SIG-M5 treated with dmso at 0.1 percent for 504 hours (cell line): ENCODE results near the gene ALDOA.
"Not testable (repeated sequence)": the region's sequence is repeated elsewhere in the genome, so short reads cannot be mapped to it uniquely, and the experiment has no call there.

ENCODE experiments used
- DNase-seq: peaks from one replicate; lab custom pipeline; 2025; ENCODE audit not compliant: unreplicated experiment; lab: John Stamatoyannopoulos, UW

ALDOA gene

DNA sequence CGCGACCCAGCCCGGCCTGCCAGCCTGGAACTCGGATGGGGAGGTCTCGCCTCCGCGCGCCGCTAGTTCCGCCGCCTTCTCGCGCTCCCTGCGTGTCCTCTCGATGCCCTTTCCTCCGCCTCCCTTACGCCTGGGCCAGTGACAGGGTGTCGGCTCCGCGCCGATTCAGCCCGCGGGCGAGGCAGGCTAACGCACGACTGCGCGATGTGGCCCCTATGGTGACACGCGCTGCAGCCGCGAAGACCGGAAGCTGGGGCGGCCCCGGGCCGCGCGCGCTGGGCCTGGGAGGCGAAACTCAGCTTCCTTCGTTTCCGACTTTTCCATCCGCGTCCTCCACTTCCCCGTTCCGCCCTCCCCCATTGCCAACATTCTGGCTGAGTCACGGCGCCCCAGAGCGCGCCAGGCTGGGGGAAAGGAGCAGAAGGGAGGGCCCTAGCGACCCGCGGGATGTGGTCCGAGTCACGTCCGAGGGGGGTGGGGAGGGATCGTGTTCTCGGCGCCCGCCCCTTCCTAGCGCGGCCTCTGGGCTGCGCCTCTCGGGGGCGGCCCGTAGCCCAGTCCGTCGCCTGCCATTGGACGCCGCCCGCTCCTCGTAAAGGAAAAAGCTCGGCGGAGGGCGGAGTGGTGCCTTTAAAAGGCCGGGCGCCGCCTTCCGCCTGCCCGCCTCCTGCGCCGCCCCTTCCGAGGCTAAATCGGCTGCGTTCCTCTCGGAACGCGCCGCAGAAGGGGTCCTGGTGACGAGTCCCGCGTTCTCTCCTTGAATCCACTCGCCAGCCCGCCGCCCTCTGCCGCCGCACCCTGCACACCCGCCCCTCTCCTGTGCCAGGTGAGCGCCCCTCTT lies at the start of gene ALDOA:
ALDOA (plus strand) TSS at position 659 of the 841 bp plus-strand sequence. CDS start 1,138 bp downstream, outside the sequence.
- peak; percentile 97 for DNase-seq

DNA sequence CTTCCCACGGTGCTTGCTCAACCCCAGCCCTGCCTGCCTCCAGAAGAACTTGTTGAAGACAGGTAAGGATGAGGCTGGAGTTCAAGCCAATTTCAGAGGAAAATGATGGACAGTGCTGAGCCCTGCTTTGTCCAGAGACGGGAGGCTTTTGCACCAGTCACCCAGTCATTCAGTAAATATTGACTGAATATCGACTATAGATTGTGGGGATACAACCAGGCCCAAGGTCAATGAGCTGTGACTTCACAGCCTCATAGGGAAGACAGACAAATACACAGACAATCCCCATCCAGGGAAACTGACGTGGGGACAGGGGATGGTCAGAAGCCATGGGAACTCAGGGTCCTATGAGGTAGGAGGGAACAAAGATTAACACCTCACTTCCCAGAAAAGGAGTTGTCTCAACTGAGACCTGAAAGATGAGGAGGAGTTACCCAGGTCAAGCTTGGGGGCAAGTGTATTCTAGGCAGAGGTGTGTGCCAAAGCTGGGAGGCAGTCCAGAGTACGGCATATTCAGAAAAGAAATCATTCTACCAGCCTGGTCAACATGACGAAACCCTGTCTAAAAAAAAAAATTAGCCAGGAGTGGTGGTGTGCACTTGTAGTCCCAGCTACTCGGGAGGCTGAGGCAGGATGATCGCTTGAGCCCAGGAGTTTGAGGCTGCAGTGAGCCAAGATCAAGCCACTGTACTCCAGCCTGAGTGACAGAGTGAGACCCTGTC lies 48.8 kb upstream of the ALDOA start:
- DNase-seq = no peak

DNA sequence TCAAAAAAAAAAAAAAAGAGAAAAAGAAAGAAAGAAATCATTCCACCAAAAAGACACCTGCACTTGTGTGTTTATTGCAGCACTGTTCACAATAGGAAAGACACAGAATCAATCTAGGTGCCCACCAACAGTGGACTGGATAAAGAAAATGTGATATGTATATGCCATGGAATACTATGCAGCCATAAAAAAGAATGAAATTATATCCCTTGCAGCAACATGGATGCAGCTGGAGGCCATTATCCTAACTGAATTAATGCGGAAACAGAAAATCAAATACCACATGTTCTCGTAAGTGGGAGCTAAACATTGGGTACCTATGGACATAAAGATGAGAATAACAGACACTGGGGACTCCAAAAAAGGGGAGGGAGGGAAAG lies 48.3 kb upstream of the ALDOA start:
- no peak for DNase-seq

DNA sequence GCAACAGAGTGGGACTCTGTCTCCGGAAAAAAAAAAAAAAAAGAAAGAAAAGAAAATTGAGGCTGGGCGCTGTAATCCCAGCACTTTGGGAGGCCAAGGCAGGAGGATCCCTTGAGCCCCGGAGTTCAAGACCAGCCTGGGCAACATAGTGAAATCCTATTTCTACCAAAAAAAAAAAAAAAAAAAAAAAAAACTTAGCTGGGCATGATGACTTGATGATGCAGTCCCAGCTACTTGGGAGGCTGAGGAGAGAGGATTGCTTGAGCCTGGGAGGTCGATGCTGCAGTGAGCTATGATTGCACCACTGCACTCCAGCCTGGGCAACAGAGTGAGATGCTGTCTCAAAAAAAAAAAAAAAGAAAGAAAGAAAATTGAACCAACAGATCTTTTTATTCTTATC lies 47.6 kb upstream of the ALDOA start:
- not testable (repeated sequence) for DNase-seq

DNA sequence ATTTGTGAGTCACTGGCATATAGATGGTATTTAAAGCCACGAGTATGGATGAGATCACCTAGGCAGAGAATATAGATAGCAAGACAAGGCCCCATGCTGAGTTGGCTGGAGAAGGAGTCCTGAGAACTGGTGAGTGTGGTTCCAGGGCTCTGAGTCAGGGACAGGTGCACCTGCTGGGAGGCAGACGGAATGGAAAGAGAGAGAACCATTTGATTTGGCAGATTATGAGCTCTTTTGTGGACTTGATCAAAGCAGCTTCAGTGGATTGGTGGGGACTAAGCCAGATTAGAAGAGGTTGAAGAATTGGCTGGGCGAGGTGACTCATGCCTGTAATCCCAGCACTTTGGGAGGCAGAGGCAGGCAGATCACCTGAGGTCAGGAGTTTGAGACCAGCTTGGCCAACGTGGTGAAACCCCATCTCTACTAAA lies 46.8 kb upstream of the ALDOA start:
- DNase-seq = no peak

DNA sequence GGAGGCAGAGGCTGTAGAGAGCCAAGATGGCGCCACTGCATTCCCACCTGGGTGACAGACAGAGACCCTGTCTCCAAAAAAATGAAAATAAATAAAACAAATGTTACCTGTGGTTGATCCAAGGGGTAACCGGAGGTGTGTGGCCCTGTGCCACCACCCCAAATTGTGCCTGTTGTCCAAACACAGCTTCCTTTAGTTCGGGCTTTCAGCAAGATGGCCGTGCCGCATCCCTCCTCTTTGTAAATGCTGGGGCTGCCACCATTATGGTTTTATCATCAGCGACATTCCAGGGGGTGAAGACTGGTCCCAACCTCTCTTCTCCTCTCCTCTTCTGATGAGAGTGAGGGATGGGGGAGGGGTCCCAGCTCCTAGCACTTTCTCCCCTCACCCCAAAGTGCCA lies 42.7 kb upstream of the ALDOA start, which contains the start of gene C16orf92:
C16orf92 (plus strand) TSS at position 312 of the 400 bp plus-strand sequence. CDS start 143 bp downstream, outside the sequence.
- no peak for DNase-seq

DNA sequence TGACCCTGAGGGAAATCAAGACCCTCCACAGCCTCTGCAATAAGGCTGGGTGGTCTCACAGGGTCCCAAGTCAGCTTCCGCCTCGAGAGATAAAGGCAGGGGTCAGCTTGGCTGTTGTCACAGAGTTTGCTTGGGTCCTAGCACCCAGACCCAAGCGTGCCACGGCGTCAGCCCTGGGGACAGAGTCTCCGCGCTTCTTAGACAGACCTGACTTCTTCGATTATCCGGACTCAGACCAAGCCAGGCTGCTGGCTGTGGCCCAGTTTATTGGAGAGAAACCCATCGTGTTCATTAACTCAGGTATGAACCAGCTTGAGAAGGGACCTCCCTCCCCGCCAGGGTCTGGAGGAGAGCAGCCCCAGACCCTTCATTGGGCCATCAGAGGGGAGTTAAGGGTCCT lies 42.0 kb upstream of the ALDOA start:
- no peak for DNase-seq

DNA sequence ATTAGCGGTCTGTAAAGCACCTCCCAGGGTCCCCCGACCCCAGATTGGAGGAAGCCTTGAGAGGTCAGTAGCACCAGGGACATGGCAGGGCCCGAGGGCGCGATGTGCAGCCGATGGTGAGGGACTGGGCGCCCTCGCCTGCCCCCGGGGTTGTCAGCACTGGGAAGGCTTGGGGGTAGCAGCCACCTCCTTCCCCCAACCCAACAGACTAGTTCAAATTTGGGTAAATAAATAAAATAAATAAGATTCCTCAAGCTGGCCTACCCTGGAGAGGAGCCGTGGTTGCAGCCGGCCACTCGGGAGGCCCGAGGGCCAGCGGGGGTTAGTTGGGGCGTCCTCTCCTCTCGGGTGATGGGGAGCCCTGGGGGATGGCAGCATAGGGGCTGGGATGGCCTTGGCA lies 41.1 kb upstream of the ALDOA start:
- no peak for DNase-seq

DNA sequence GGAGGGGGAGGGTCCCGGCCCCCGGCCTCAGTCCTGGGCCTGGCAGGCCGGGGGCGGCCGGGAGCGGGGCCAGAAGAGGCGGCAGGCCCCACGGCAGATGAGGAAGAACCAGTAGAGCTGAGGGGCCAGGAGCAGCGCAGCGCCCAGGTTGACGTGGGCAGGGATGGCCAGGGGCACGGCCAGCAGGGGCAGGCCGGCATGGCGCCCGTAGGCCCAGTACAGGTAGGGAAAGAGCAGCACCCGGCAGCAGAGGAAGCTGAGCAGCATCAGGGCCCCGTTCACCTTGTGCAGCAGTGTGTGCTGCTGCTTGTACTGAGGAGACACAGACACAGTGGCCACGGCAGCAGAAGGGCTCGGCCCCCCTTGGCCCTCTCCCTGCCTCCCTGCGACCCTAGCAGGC lies 40.4 kb upstream of the ALDOA start:
- DNase-seq = no peak

DNA sequence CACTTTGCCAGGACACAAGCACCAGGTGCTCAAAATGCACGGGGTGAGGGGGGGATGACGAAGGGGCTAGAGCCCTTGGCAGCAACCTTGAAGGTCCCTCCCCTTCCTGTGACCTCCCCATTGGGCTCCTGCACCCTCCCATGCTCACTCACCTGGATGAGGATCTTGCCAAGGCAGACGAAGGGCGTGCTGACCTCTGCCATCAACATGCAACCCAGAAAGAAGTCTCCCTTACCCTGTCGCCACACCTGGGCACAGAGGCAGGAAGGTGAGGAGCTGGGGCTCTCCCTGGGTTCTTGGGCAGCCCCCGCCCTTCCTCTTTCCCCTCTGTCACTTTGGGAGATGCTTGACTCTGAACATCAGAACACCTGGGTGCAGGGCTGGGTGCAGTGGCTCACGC lies 40.0 kb upstream of the ALDOA start:
- DNase-seq = no peak

DNA sequence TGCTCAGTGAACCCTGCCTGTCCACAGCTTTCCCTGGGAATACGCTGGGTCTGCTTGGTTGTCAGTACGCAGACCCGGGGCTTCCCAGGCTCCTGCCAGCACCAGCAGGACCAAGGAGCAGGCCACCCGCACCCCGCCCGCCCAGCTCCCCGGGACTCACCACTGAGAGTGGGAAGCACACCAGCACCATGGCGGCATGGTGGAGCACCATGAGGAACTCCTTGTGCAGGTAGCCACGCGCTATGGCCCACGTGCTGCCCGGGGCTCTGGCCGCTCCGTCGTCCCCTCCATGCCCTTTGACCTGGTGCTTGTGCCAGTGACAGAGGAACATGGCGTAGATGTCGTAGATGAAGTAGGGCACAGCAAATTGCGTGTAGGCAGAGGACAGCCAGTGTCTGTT lies 39.1 kb upstream of the ALDOA start:
- DNase-seq = no peak

DNA sequence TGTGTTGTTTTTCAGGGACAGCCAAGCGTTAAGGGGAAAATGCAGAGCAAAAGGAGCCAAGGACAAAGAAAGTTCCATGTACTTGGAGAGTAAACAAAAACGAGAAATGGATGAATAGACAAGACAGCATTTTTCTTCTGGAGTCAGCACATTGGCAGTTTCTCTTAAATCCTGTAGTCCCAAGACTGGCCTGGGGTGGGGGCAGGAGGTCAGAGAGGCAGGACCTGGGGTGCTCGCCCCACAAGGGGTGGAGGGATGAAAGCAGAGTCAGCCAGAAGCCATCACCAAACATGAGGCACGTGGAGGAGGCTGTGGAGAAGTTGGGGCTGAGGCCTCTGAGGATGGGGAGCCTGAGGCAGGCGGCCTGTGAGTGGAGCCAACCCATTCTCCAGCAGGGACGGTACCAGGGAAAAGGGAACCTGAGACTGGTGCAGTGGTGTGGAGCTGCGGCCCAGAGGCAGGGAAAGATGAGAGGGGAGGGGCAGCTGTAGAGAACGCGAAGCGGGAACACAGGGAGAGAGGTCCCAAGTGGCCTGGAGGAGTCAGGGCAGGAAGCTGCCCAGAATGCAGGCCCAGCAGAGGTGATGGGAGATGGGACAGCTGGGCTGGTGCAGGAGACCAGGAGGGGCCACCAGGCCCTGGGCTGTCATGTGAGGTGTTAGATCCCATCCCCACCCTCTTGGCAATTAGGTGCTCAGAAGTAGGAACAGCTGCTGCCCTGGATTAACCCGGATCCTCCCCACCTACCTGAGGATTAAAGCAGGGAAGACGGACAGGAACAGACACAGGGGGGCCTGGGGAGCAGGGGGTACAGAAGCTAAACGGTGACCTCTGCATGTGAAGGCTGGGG lies 37.7 kb upstream of the ALDOA start:
- DNase-seq = no peak

DNA sequence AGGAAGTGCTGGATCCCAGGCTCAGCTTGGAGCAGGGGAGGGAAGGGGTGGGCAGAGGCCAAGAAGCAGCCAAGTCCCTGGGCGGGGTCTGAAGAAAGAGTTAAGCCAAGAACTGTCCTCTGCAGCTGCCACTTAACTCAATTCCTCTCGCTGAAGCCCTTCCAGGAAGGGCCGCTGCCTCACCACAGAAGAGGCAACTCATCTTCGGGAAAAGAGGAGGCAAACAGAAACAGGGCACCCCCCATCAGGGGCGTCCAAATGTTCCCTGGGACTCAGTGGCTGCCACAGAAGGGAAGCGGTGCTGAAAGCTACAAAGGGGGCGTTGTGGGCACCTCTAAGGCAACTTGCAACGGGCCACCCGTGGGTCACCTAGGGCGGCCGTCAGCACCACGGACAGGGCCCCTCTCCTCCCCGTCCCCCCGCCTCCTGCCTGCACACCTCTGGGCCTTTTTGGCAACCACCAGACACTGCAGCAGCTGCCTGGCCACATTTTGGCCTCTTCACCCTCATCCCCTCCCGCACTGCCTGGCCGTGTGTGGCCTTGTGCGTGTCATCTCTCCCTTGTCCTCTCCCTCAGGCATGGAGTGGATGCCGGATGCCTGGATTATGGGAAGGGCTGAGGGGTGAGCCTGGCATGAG lies 37.0 kb upstream of the ALDOA start:
- no peak for DNase-seq

DNA sequence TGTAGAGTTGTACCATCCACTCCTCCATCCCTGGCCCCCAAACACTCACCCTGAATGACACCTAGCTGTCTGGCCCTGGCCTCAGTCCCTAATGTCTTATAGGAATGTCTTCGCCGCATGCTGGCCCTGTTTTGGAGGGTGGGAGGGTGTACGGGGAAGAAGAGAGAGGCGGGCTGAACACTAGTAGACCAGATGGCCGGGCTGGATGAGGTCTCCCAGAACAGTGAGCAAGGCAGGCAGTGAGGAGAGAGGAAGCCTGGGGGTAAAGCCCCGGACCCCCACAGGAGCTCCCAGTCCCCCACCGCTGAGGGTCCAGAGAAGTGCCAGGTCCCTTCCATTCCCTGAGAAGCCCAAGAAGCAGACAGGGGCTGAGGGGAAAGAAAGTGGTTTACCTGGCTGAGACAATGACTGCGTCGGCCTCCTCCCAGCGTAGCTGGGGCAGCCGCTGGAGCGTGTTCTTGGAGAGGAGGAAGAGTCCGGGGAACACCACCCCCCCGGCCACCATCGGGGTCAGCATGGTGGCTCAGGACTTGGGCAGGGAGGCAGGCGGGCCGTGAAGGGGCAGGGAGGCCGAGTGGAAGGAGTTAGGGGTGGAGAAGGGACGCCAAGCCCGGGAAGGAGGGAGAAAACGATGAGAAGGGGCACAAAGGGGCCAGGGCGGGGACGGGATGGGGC lies 35.4 kb upstream of the ALDOA start:
- DNase-seq = no peak

DNA sequence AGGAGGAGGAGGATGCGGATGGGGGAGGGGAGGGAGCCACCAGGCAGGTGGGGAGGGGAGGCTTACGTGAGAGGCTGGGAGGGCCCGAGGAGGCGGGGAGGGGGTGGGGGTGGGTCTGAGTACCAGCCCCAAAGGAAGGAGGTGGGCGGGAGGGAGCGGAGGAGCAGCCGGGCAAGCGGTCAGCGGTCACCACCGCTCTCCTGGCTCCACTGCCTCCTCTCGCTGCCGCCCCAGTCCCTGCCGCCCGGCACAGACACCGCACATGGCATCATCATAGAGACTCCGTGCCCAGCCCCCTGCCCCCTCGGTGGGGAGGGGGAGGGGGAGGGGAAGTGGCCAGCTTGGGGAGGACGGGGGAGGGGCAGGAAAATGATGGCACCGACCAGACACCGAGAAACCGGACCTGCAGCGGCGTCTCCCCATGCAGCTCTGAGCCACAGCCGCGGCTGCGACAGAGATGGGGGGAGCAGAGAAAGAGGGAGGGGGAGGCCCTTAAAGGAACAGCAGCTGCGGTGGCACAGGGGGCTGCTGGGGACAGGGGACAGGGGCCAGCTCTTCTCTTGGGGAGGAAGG lies 34.6 kb upstream of the ALDOA start, which contains the start of gene TLCD3B:
TLCD3B (minus strand) TSS at position 431 of the 573 bp plus-strand sequence. CDS start 744 bp downstream, outside the sequence.
- no peak for DNase-seq

DNA sequence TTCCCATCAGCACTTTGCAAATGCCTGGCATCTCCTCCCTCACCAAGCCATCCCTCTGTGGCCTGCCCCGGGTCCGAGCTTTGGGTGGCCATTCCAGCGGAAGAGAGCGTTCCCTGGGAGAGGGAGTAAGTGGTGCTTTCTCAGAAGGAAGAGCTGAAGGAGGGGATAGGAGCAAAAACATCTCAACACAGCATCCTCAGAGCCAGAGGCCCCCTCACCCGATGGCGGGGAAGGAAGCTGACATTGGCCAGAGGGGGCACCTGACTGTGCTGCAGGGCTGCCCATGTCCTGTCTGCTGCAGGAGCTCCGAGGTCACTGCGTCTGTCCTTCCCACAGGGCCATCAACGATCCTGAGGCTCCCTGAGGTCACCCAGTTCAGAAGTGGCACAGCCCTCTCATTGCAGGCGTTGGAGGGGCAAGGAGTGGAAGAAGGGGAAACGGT lies 34.1 kb upstream of the ALDOA start:
- no peak for DNase-seq

DNA sequence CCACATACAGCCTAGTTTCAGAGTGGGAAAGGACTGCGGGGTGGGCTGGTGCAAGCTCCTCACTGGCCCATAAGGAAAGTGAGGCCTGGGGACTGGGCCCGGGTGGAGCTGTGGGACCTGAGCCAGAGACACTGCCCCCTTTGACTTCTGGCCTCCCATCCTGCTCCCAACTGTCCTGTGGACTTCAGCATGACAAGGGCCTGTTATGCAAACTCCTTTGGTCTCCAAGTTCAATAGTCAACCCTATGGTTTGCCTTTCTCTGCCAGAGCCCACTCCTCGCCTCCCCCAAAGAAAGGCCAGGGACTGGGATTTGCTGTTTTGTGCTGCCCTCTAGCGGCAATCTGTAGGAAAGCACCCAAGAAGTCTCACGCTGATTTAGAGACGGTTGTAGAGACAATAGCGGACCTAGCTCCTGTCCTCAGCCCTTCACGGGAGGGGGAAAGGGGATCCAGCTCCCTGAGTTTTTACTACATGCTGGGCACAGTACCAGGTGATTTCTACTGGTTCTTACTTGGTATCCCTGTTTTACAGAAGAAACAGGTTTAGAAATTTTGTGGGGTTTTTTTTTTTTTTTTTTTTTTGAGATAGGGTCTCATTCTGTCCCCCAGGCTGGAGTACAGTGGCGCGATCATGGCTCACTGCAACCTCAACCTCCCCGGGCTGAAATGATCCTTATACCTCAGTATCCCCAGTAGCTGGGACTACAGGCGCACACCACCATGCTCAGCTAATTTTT lies 33.3 kb upstream of the ALDOA start:
- peak; percentile 75 for DNase-seq

DNA sequence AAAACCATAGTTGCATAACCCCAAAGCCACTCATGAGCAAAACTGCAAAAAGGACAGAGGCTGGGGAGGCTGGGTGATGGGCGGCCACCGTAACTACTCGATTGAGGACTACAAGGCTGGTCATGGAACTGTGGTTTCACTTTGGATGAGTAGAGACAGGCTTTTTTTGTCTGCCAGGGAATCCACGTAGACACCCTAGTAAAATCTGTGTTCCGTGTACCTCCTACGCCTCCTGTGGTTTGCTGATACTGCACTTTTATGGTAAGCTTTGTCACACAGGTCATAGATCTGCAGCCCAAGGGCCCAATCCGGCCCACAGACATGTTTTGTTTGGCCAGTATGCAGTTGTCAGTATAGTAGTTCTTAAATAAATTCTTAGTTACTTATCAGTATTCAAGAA lies 32.3 kb upstream of the ALDOA start:
- DNase-seq = no peak

DNA sequence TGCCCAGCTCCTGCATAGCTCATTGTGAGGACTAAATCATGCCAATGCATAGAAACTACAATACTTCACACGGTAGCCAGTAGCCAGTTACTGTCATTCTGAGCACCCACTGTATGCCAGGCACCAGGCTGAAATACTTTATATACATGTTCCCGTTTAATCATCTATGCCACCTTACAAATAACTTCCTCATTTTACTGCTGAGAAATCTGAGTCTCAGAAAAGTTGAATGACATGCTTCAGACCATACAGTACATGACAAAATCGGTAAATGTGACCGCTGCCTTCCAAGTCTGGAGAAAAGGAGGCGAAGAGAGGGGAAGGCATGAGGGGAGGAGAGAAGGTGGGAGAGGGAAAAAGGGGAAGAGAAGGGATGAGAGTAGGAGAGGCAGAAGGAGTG lies 25.3 kb upstream of the ALDOA start:
- peak; percentile 29 for DNase-seq
